HG02642 (cell line): ENCODE results near the gene PLPPR2.
"Not testable (repeated sequence)": the region's sequence is repeated elsewhere in the genome, so short reads cannot be mapped to it uniquely, and the experiment has no call there.

ENCODE experiments used
- ATAC-seq: cut with Tn5 transposase; IDR thresholded peaks from one replicate; pipeline ENCODE4 v1.9.1; 2021; ENCODE audit warnings: mild to moderate bottlenecking; ENCODE audit not compliant: unreplicated experiment, poor library complexity

Gene PLPPR2, protein sequence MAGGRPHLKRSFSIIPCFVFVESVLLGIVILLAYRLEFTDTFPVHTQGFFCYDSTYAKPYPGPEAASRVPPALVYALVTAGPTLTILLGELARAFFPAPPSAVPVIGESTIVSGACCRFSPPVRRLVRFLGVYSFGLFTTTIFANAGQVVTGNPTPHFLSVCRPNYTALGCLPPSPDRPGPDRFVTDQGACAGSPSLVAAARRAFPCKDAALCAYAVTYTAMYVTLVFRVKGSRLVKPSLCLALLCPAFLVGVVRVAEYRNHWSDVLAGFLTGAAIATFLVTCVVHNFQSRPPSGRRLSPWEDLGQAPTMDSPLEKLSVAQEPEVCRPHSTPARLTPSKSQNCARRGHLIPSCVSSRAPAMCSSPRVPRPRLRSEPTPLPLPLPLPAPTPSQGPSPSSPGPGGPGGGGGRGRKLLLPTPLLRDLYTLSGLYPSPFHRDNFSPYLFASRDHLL

DNA sequence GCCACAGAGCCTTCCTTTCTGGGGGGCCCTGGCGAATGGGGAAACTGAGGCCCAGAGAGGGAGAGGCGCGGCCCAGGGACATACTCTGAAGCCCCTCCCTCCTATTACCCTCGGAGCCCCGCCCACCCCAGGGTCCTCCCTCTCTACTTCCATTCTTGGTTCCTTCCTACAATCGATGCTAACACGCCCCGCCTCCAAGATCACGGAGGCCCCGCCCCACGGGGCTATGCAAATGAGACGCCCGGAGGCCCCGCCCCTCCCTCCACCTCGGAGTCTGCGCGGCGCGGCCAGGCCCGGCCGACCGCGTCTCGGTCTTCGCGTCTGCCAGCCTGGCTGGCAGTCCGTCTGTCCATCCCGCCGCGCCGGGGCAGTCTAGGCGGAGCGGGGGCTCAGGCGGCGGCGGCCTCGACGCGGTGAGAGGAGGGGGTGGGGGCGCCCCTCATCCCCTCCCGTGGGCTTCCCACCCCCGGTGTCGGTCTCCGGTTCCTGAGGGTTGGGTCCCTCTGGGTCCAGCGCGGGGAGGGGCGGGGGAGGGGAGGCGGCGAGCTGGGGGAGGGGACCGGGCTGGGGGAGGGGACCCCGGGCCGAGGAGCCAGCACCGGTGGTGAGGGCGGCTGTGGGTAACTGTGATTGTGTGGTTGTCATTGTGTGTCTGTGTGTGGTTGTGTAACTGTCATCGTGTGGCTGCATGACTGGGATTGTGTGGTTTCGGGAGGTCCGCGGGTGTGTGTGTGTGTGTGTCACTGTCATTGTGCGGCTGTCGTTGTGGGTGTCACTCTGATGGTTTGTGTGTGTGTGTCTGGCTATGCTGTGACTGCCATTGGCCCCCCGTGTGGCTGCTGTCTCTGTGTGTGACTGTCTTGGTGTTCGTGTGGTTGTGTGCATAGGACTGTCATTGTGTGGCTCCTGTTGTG lies at the start of gene PLPPR2:
PLPPR2 (plus strand) TSS at position 273 of the 914 bp plus-strand sequence. CDS start 2,242 bp downstream, outside the sequence.
- no peak for ATAC-seq

DNA sequence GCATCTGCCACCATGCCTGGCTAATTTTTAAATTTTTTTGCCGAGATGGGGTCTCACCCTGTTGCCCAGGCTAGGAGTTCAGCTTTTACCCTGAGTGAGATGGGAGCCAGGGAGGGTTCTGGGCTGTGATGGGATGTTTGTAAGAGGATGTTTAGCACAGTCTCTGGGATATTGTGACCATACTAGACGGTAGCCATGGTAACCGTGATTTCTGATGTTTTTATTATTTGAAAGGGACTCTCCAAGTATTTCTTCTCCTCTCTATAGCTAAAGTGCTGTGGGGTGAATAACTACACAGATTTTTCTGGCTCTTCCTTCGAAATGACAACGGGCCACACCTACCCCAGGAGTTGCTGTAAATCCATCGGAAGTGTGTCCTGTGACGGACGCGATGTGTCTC lies 48.9 kb upstream of the PLPPR2 start:
- ATAC-seq: no peak

DNA sequence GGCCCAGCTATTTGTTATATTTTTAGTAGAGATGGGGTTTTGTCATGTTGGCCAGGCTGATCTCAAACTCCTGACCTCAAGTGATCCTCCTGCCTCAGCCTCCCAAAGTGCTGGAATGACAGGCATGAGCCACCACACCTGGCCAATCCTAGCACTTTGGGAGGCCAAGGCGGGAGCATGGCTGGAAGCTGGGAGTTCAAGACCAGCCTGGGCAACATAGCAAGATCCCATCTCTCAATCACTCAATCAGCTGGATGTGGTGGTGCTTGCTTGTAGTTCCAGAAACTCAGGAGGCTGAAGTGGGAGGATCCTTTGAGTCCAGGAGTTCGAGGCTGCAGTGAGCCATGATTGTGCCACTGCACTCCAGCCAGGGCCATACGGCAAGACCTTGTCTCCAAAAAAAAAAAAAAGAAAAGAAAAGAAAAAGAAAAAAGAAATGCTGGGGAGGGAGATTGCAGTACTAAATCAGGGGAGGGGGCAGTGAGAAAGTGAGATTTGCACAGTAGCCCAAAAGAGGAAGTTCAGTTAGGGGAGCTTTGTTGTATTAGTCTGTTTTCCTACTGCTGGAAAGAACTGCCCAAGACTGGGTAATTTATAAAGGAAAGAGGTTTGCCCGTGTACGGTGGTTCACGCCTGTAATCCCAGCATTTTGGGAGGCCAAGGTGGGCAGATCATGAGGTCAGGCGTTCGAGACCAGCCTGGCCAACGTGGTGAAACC lies 34.8 kb upstream of the PLPPR2 start:
- not testable (repeated sequence) for ATAC-seq

DNA sequence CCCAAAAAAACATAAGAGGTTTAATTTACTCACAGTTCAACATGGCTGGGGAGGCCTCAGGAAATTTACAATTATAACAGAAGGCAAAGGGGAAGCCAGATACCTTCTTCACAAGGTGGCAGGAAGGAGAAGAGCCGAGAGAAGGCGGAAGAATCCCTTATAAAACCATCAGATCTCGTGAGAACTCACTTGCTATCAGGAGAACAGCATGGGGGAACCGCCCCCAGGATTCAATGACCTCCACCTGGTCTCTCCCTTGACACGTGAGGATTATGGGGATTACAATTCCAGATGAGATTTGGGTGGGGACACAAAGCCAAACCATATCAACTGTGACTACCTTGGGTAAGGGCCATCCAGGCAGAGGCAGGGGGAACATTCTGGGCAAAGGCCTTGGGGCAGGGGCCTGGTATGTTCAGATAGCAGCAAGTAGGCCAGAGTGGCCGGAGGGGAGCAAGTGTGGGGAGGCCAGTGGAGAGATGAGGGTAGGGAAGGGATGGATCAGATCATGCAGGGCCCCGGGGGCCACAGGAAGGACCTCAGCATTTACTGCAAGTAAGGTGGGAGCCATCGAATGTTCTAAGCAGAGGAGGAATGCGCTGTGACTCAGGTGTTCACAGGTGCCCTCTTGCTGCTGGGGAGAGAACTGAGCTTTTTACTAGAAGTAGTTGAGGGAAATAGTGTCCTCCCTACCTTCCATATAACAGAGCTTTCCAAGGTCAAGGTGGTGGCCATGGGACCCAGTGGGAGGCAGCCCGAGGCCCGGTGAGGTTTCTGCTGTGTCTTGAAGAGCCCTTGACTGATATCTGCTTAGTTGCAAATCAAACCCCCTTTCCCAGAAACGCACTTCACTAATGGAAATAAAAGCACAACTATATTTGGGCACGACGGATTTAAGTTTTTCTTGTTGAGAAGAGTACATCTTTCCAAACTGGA lies 33.8 kb upstream of the PLPPR2 start:
- no peak for ATAC-seq

DNA sequence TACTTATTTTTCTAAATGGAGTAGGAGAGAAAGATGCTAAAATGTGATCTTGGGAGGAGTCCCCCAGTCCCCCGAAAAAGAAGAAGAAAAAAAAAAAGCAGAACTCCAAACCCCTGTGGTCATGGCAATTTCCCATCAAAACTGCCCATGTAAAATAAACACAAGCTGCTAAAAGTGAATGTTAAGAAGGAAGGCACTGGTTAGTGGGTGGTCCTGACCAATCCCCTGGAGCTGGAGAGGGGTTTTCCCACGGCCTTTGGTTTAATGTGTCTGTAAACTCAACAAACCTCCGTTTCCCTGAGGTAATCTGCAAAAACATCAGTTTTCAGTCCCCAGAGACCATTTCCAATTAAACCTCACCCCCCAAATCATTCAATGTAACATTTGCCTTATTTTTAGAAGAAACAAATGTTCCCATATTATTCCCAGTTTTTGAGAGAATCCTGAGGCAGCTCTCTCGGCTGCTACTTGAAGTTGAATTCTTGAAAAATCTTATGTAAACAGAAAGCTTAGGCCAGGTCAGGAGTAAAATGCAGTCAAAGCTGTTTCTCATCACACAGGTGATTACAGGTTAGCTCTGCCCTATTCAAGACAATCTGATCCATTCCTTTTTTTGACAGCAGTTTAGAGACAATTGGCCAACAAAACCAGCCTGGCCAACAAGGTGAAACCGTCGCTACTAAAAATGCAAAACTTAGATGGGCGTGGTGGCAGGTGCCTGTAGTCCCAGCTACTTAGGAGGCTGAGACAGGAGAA lies 32.8 kb upstream of the PLPPR2 start:
- no peak for ATAC-seq

DNA sequence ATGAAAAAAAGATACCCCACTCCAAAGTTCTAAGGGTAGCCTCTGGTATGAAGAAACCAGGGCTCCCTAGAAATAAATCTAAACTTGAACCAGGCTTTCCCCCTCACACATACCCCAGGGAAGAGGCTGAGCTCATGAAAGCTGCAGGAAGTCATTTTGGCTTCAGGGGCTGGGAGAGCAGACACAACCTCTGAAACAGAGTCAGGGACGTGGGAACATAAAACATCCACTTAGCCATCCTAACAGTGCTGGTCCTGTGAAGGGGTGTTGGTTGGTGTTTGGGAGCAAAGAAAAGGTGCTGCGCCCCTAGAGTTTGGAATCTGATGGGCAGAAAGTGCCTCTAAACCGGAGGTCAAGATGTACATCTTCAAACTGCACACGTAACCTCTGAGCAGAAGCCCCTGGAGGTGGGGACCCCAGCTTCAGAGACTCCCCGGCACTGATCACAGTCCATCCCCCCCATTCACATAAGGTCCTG lies 31.6 kb upstream of the PLPPR2 start:
- no peak for ATAC-seq

DNA sequence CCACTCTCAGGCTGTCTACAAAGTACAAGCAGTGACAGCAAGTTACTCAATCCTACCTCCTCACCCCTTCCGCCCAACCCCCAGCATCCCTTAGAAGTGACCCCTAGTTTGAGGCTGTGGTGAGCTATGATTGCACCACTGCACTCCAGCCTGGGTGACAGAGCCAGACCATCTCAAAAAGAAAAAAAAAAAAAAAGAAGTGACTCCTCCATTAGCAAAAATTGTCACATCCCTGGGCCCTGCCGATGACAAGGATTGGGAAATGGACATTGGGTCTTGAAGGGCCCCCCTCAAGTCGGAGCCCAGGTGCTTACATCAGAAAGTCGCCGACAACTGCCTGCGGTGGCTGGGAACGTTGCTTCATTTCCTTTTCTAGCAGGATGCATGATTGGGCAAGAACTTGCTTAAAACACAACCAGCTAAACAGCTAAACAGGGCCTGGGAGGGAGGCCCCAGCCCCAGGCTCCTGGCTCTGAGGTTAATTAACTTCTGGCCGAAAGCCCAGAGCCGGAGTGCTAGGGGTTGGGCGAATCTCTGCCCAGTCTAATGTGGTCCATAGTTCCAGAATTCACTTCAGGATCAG lies 31.1 kb upstream of the PLPPR2 start:
- ATAC-seq: no peak

DNA sequence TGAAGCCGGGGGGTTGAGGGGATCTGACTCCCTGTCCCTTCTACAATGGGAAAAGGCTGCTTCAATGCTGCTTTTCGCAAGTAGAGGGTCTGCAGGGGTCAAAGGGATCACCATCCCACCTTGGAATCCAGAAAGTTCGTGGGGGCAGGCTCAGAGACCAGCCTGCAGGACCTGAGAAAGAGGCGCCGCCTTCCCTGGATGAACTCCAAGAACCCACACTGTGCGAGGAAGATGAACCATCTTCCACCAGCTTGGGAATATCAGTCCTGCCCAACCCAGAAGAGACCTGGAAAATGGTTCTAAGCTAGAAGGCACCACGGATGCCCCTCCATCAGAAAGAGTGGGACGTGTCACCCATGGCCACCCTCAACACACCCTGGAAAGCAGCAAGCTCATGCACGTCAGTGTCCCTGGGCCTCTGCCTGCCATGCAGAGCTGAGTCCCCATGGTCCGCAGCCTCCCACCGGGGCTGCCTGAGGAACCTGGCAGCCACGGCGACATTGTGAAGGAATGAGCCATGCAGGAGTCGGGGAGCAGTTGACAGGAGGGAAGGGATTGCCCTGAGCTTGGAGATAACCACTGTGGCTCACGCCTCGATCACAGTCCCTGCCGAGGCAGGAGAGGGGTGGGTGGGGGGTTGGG lies 30.4 kb upstream of the PLPPR2 start:
- ATAC-seq: no peak

DNA sequence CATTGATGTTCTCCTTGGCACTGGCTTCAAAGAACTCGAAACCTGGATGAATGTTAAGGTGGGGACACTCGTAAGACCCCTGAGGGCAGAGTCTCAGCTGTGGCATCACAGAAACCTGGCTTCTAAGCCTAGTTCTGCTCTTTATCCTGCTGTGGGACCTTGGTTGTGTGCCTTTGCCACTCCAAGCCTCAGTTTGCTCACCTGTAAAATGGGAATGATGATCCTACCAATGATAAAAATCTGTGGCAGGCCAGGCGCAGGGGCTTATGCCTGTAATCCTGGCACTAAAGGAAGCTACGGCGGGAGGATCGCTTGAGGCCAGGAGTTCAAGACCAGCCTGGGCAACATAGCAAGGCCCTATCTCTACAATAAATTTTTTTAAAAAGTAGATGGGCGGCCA lies 29.7 kb upstream of the PLPPR2 start:
- no peak for ATAC-seq

DNA sequence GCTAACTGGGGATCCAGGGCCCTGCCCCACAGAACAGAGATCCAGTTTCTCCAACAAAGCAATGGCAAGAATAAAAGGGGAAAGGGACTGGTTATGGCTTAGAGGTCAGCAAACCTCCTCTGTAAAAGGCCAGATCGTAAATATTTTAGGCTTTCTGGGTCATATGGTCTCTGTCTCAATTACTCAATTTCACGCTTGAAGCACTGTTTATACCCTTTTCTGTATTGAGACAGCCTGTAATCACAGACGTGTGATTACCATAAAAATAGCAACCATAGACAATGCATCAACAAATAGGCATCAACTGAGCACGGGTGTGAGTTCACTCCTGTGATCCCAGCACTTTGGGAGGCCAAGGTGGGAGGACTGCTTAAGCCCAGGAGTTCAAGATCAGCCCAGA lies 25.1 kb upstream of the PLPPR2 start:
- no peak for ATAC-seq

DNA sequence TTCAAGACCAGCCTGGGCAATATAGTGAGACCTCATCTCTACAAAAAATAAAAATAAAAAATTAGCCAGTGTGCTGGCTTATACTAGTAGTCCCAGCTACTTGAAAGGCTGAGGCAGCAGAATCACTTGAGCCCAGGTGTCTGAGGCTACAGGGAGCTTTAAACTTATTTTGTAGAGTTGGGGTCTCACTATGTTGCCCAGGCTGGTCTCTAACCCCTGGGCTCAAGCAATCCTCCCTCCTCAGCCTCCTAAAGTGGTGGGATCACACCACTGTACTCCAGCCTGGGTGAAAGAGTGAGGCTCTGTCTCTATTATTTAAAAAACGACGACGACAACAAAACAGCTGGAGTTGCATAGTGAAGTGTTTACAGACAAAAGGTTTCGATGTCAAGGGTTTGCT lies 23.7 kb upstream of the PLPPR2 start:
- no peak for ATAC-seq

DNA sequence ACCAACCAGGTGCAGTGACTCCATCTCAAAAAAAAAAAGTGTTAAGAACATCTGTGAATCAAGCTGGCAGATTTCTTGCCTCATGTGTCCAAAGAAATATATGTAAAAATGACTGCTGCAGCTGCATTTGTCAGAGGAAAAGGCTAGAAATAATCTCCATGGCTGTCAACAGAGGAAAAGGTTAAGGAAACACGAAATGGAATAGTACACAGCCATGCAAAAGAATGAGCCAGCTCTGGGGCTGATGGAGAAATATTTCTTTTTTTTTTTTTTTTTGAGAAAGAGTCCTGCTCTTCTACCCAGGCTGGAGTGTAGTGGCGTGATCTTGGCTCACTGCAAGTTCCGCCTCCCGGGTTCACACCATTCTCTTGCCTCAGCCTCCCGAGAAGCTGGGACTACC lies 22.4 kb upstream of the PLPPR2 start:
- ATAC-seq: no peak

DNA sequence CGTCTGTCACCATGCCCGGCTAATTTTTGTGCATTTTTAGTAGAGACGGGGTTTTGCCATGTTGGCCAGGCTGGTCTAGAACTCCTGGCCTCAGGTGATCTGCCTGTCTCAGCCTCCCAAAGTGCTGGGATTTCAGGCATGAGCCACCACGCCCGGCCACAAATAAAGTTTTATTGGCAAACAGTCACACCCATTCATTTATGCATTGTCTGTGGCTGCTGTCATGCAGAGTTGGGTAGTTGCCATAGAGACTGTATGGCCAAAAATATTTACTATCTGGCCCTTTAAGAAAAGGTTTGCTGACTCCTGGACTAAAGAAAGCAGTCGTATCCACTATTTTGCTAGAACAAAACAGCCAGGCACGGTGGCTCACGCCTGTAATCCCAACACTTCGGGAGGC lies 21.4 kb upstream of the PLPPR2 start:
- not testable (repeated sequence) for ATAC-seq

DNA sequence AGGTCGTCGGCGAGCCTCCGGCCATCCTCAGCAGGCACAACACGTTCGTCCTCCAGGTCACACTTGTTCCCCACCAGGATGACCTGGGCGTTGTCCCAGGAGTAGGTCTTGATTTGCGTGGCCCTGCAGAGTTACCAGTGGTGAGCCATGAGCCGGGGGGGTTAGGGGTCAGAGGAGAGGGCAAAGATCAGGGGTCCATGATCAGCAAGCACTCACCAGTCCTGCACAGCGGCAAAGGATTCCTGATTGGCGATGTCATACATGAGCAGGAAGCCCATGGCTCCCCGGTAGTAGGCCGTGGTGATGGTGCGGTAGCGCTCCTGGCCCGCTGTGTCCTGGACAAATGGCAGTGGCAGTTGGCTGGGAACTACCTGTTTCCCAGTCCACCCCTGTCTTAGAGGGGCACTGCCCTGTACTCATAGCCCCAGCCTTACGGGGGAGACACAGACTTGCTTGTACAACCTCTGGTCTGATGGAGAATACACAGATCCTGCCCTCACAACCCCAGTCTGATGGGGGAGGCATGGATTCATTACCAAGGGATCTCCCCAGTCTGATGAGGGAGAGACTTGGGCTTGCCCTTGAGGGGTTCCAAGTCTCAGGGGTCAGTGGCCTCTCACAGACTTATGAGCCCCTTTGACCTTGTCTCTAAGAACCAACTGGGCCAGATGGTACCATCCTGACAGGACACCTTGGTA lies 19.6 kb upstream of the PLPPR2 start:
- no peak for ATAC-seq

DNA sequence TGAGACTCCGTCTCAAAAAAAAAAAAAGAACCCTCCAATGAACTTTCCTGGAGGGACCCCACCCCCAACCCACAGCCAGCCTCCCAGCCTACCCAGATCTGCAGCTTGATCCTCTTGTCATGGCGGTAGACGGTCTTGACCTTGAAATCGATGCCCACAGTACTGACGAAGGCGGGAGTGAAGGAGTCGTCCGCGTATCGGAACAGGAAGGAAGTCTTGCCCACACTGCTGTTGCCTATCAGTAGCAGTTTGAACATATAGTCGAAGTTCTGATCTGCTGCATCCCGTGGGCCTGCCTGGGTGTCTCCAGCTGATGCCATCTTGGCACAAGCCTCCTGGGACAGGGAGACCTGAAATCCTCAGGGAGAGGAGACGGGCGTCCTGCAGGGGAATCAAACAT lies 18.2 kb upstream of the PLPPR2 start:
- ATAC-seq: no peak

DNA sequence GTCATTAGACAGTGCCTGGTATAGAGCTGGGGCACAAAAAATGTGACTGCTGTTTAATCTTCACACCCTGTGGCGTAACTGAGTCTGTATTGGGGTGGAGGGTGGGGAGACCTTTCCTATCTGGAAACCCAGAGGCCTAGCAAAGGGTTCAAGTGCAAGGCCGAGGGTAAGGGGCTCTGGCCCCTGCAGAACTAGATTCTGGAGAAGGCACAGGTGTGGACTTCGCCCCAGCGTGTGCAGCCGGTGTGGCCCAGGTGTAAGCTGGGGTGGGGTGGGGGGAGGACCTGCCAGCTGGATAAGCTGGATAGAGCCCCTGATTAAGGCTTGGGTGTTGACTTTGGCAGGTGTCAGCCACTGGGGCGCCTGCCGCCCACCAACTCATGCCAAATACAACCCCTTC lies 17.1 kb upstream of the PLPPR2 start:
- no peak for ATAC-seq

DNA sequence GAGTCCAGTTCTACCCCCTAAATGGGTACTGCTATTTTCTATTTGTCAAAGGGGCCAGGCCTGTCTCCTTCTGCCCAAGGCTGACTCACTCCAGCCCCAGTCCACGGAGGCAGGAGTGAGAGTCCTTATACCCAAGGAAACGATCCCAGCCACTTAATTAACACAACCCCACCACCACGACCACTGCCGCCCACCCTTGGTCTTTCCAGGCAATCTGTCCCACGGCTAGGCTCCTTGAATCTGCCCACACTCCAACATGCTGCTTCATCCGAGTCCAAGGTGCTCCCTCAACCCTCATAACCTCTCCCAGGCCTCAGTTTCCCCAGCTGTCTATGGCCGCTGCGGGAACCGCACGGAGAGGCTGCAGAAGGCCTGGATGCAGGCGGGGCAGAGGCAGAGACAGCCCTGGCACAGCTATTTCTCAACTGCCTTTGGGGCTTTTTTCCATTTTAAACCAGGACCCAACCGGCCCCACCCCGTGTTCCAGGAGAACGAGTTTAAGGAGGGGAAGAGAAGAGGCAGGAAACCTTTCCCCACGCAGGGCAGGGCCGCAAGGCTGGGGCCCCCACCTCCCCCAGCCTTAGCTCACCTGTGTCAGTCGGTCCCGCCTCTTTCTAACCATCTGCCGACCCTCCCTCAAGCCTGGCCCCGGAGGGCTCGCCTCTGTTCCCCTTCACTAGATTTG lies 16.5 kb upstream of the PLPPR2 start:
- ATAC-seq: no peak
